ENCODE results near the gene COL11A2.

DNA sequence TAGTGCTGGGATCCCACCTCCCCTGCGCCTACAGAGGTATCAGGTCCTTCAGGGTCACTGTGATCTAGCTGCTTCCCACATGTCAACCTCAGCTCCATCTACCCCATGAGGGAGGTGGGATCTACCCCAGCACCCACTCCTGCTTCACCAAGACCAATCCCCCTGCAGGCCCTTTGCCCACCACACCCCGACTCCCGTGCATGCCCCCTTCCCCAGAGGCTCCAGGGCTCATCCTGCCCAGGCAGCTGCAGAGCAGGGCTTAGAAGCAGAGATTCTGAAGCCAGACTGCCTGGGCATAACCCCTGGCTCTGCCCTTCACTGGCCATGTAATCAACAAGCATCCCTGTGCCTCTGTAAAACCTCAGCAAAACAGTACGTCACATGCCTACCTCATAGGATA, 17.5 kb downstream of the COL11A2 start:
- TF ChIP-seq POLR2AphosphoS5 (IDR thresholded peaks at IDR 0.05) (no peak), POLR2A (IDR thresholded peaks at IDR 0.05) (no peak), EP300 (IDR thresholded peaks at IDR 0.05) (no peak)
